Measurements from ENCODE around the gene PECR.

PECR gene

GRCh38 chr2:216049452-216049851 lies 32.2 kb downstream of the PECR start:
- Histone ChIP-seq H3K9me3 (ENCODE audit: control insufficient read depth, insufficient read depth, low read depth, low read length) (no peaks in the 10 kb centered on the region), H3K36me3 (ENCODE audit: control insufficient read depth, insufficient read depth, low read length) (peaks cover 10% of the 10 kb centered on the region), H3K4me3 (ENCODE audit: low read depth, low read length) (no peak overlapping the region), H3K27me3 (ENCODE audit: control insufficient read depth, insufficient read depth, low read length) (no peaks in the 10 kb centered on the region), H3K27ac (ENCODE audit: low read depth, low read length) (no peak overlapping the region), H3K4me1 (ENCODE audit: control insufficient read depth, insufficient read depth, low read length) (peaks cover 8% of the 10 kb centered on the region; the same call in 1 of the 2 replicates), H3K9ac (ENCODE audit: low read length) (no peak overlapping the region)

GRCh38 chr2:216047397-216047796 lies 34.2 kb downstream of the PECR start:
- peaks cover 14% of the 10 kb centered on the region for H3K36me3 ChIP-seq (ENCODE audit: control insufficient read depth, insufficient read depth, low read length)
- H3K4me1 ChIP-seq (ENCODE audit: control insufficient read depth, insufficient read depth, low read length), result peaks cover 8% of the 10 kb centered on the region; the same call in 1 of the 2 replicates
- H3K27me3 ChIP-seq (ENCODE audit: control insufficient read depth, insufficient read depth, low read length), result no peaks in the 10 kb centered on the region
- no peak overlapping the region for H3K9ac ChIP-seq (ENCODE audit: low read length)
- no peak overlapping the region for H3K4me3 ChIP-seq (ENCODE audit: low read depth, low read length)
- no peaks in the 10 kb centered on the region for H3K9me3 ChIP-seq (ENCODE audit: control insufficient read depth, insufficient read depth, low read depth, low read length)
- no peak overlapping the region for H3K27ac ChIP-seq (ENCODE audit: low read depth, low read length)

DNA sequence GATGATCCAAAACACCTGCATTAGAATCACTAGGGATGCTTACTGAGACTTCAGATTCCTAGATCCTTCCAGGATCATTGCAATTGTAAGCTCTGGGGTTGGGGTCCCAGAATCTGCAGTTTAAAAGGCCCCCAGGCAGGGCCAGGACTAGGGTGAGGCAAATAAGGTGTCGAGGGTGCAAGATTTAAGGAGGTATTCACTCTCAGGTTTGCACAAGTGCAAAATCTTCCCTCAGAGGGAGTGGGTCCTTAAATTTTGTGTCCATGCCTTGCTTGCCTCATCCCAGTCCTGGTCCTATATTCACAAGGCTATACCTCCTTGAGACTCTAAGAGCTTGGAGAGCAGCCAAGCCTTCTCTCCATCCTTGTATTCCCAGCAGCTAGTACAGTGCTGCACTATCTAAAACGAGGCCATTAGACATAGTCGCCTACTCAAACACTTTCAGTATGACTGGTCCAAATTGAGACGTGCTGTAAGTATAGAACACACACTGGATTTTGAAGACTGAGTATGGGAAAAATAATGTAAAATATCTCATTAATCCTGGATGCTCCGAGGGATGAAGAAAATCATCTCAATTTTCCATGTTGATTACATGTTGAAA lies 36.6 kb downstream of the PECR start:
- H3K4me3 ChIP-seq (ENCODE audit: low read depth, low read length), result no peak overlapping the region
- H3K9ac ChIP-seq (ENCODE audit: low read length), result no peak overlapping the region
- peaks cover 22% of the 10 kb centered on the region; the same call in 1 of the 2 replicates for H3K36me3 ChIP-seq (ENCODE audit: control insufficient read depth, insufficient read depth, low read length)
- H3K4me1 ChIP-seq (ENCODE audit: control insufficient read depth, insufficient read depth, low read length), result no peaks in the 10 kb centered on the region
- no peaks in the 10 kb centered on the region for H3K9me3 ChIP-seq (ENCODE audit: control insufficient read depth, insufficient read depth, low read depth, low read length)
- H3K27ac ChIP-seq (ENCODE audit: low read depth, low read length), result no peak overlapping the region
- no peaks in the 10 kb centered on the region for H3K27me3 ChIP-seq (ENCODE audit: control insufficient read depth, insufficient read depth, low read length)

DNA sequence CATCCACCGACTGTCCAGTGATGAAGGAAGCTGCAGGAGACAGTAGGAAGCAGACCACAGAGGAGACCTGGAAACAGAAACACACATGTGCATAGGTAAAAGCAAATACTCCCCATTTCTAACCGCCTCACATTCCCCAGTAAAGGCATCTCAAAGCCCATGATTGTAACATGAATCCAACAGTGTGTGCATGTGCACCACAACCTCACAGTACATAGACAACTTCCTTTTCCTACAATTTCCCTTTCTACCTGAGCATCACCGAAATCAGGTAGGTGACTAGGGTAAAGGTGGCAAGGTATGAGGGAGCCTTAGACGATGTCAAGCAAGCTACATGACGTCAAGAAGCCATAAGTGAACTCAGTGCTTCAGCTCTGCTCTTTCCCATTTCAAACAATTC lies 37.7 kb downstream of the PECR start:
- Histone ChIP-seq H3K36me3 (ENCODE audit: control insufficient read depth, insufficient read depth, low read length) (peaks cover 26% of the 10 kb centered on the region; the same call in 1 of the 2 replicates), H3K27me3 (ENCODE audit: control insufficient read depth, insufficient read depth, low read length) (no peaks in the 10 kb centered on the region), H3K4me3 (ENCODE audit: low read depth, low read length) (no peak overlapping the region)

DNA sequence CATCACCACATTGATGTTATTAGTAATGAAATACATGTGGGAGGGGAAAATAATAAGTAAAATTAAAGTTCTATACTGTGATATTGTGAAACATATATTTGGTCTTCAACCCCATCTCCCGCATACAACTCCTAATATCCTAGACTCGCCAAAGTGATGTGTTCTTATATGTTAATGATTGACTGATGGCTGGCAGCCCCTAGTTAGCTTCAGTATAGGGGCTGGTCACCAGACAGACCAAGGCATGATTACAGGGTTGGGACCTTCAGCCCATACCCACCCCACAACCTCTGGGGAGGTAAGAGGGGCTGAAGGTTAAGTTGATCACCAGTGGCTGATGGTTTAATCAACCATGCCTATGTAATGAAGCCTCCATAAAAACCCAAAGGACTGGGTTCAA lies 40.2 kb downstream of the PECR start:
- Histone ChIP-seq H3K9me3 (ENCODE audit: control insufficient read depth, insufficient read depth, low read depth, low read length) (no peaks in the 10 kb centered on the region), H3K4me3 (ENCODE audit: low read depth, low read length) (no peak overlapping the region), H3K4me1 (ENCODE audit: control insufficient read depth, insufficient read depth, low read length) (no peaks in the 10 kb centered on the region), H3K27ac (ENCODE audit: low read depth, low read length) (no peak overlapping the region), H3K9ac (ENCODE audit: low read length) (no peak overlapping the region), H3K27me3 (ENCODE audit: control insufficient read depth, insufficient read depth, low read length) (no peaks in the 10 kb centered on the region), H3K36me3 (ENCODE audit: control insufficient read depth, insufficient read depth, low read length) (peaks cover 25% of the 10 kb centered on the region; the same call in 1 of the 2 replicates)

More for the DNA sequence above, 37.7 kb downstream of the PECR start:
- H3K4me1 ChIP-seq (ENCODE audit: control insufficient read depth, insufficient read depth, low read length), result no peaks in the 10 kb centered on the region
- H3K27ac ChIP-seq (ENCODE audit: low read depth, low read length), result no peak overlapping the region
- no peaks in the 10 kb centered on the region for H3K9me3 ChIP-seq (ENCODE audit: control insufficient read depth, insufficient read depth, low read depth, low read length)
- H3K9ac ChIP-seq (ENCODE audit: low read length), result no peak overlapping the region

- no peak overlapping the region for H3K4me3 ChIP-seq (ENCODE audit: low read depth, low read length)
- no peak overlapping the region for H3K27ac ChIP-seq (ENCODE audit: low read depth, low read length)
- no peak overlapping the region for H3K9ac ChIP-seq (ENCODE audit: low read length)
- H3K36me3 ChIP-seq (ENCODE audit: control insufficient read depth, insufficient read depth, low read length), result peaks cover 17% of the 10 kb centered on the region; the same call in 1 of the 2 replicates
- H3K9me3 ChIP-seq (ENCODE audit: control insufficient read depth, insufficient read depth, low read depth, low read length), result no peaks in the 10 kb centered on the region
- no peaks in the 10 kb centered on the region for H3K4me1 ChIP-seq (ENCODE audit: control insufficient read depth, insufficient read depth, low read length)
- H3K27me3 ChIP-seq (ENCODE audit: control insufficient read depth, insufficient read depth, low read length), result no peaks in the 10 kb centered on the region
Measured at GRCh38 chr2:216039918-216040317, 41.7 kb downstream of the PECR start.

- no peak overlapping the region for H3K27ac ChIP-seq (ENCODE audit: low read depth, low read length)
- H3K4me3 ChIP-seq (ENCODE audit: low read depth, low read length), result no peak overlapping the region
- no peaks in the 10 kb centered on the region for H3K4me1 ChIP-seq (ENCODE audit: control insufficient read depth, insufficient read depth, low read length)
- no peaks in the 10 kb centered on the region for H3K9me3 ChIP-seq (ENCODE audit: control insufficient read depth, insufficient read depth, low read depth, low read length)
- H3K9ac ChIP-seq (ENCODE audit: low read length), result no peak overlapping the region
- no peaks in the 10 kb centered on the region for H3K27me3 ChIP-seq (ENCODE audit: control insufficient read depth, insufficient read depth, low read length)
- peaks cover 6% of the 10 kb centered on the region for H3K36me3 ChIP-seq (ENCODE audit: control insufficient read depth, insufficient read depth, low read length)
Measured at GRCh38 chr2:216034065-216034464, 47.5 kb downstream of the PECR start.

DNA sequence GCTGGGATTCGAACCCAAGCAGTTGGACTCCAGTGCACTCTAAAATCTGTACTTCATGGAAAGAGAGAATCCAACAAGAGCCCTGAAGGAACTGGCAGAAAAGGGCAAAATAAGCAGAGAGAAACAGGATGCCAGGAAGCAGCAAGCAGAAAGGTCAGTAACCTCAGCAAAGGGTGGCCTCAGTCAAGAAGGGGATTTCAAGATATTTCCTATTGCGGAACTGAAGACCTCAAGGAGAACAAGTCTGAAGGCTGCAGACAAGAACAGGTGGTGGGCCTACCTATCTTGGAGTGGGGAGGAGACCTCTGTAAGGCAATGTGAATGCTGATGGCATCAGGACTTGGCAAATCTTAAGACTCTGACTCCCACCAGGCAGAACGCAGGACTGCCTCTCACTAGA lies 48.2 kb downstream of the PECR start:
- Histone ChIP-seq H3K4me3 (ENCODE audit: low read depth, low read length) (no peak overlapping the region), H3K27ac (ENCODE audit: low read depth, low read length) (no peak overlapping the region), H3K36me3 (ENCODE audit: control insufficient read depth, insufficient read depth, low read length) (peaks cover 6% of the 10 kb centered on the region), H3K27me3 (ENCODE audit: control insufficient read depth, insufficient read depth, low read length) (no peaks in the 10 kb centered on the region), H3K9ac (ENCODE audit: low read length) (no peak overlapping the region), H3K4me1 (ENCODE audit: control insufficient read depth, insufficient read depth, low read length) (no peaks in the 10 kb centered on the region), H3K9me3 (ENCODE audit: control insufficient read depth, insufficient read depth, low read depth, low read length) (no peaks in the 10 kb centered on the region)

DNA sequence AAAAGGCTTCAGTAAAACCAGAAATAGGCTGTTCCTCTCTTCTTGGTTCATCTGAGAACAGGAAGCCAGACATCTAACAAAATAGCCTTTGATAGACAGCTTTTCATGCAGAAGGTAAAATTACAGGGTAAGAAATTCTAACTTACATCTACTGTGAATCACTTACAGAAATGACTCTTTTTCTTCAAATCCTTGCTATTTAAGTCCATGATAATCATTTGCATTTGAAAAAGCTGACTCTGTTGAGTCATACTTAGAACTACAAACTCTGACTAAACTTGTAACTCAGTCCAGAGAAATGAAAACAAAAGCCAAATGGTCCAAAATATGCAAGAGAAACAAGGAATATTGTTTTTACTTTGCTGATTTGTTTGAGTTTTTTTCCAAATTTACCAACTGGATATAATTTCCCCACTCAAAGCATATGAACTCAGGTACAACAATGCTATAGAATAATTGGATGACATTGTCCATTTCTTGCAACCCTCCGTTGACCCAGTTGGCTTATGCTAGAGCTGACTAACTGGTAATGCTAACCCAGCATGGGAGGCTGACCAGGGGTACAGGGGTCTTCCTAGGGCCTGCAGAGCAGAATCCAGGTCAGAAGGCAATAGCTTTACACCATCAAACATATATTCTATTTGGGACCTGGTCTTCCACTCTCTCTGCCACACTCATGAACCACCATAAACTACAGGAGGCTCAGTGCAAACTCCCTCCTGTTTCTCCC lies 49.5 kb downstream of the PECR start:
- Histone ChIP-seq H3K4me3 (ENCODE audit: low read depth, low read length) (no peak overlapping the region), H3K27ac (ENCODE audit: low read depth, low read length) (no peak overlapping the region), H3K36me3 (ENCODE audit: control insufficient read depth, insufficient read depth, low read length) (peaks cover 6% of the 10 kb centered on the region)

GRCh38 chr2:216030216-216030615 lies 51.4 kb downstream of the PECR start:
- Histone ChIP-seq H3K4me1 (ENCODE audit: control insufficient read depth, insufficient read depth, low read length) (no peaks in the 10 kb centered on the region), H3K9me3 (ENCODE audit: control insufficient read depth, insufficient read depth, low read depth, low read length) (no peaks in the 10 kb centered on the region), H3K9ac (ENCODE audit: low read length) (no peak overlapping the region), H3K36me3 (ENCODE audit: control insufficient read depth, insufficient read depth, low read length) (peaks cover 6% of the 10 kb centered on the region), H3K27me3 (ENCODE audit: control insufficient read depth, insufficient read depth, low read length) (no peaks in the 10 kb centered on the region), H3K27ac (ENCODE audit: low read depth, low read length) (no peak overlapping the region), H3K4me3 (ENCODE audit: low read depth, low read length) (no peak overlapping the region)

More for the DNA sequence above, 49.5 kb downstream of the PECR start:
- no peaks in the 10 kb centered on the region for H3K27me3 ChIP-seq (ENCODE audit: control insufficient read depth, insufficient read depth, low read length)
- H3K9ac ChIP-seq (ENCODE audit: low read length), result no peak overlapping the region
- H3K4me1 ChIP-seq (ENCODE audit: control insufficient read depth, insufficient read depth, low read length), result no peaks in the 10 kb centered on the region
- no peaks in the 10 kb centered on the region for H3K9me3 ChIP-seq (ENCODE audit: control insufficient read depth, insufficient read depth, low read depth, low read length)

- Histone ChIP-seq H3K4me1 (ENCODE audit: control insufficient read depth, insufficient read depth, low read length) (no peaks in the 10 kb centered on the region), H3K9ac (ENCODE audit: low read length) (no peak overlapping the region), H3K9me3 (ENCODE audit: control insufficient read depth, insufficient read depth, low read depth, low read length) (no peaks in the 10 kb centered on the region), H3K36me3 (ENCODE audit: control insufficient read depth, insufficient read depth, low read length) (peaks cover 6% of the 10 kb centered on the region), H3K27ac (ENCODE audit: low read depth, low read length) (no peak overlapping the region), H3K27me3 (ENCODE audit: control insufficient read depth, insufficient read depth, low read length) (no peaks in the 10 kb centered on the region), H3K4me3 (ENCODE audit: low read depth, low read length) (no peak overlapping the region)
Measured at GRCh38 chr2:216029416-216030129, 52.0 kb downstream of the PECR start.

Data from HUES6 (cell line).